ENCODE results near the gene HSF2.
"Not testable (repeated sequence)": the region's sequence is repeated elsewhere in the genome, so short reads cannot be mapped to it uniquely, and the experiment has no call there.

The HSF2 gene

GRCh38 chr6:122452509-122452908, 53.1 kb downstream of the HSF2 start:
- Histone ChIP-seq H3K9me3 (ENCODE audit: severe bottlenecking) (no peaks in the 10 kb centered on the region), H3K36me3 (ENCODE audit: low read depth) (peaks cover 97% of the 10 kb centered on the region), H3K27ac (ENCODE audit: poor library complexity, severe bottlenecking) (no peak overlapping the region), H3K27me3 (ENCODE audit: insufficient read depth, poor library complexity, severe bottlenecking) (no peaks in the 10 kb centered on the region), H3K4me3 (ENCODE audit: severe bottlenecking) (no peak overlapping the region), H3K4me1 (ENCODE audit: insufficient read depth, poor library complexity, severe bottlenecking) (no peaks in the 10 kb centered on the region)
- no peak for TF ChIP-seq CTCF (IDR thresholded peaks at IDR 0.05; ENCODE audit: poor library complexity, severe bottlenecking)
- DNase-seq (ENCODE audit: low spot score): no peak
- no peak for ATAC-seq (ENCODE audit: low read depth)

- ATAC-seq (ENCODE audit: low read depth) (no peak), DNase-seq (ENCODE audit: low spot score) (no peak)
- H3K36me3 ChIP-seq (ENCODE audit: low read depth): peaks cover 95% of the 10 kb centered on the region
- H3K27ac ChIP-seq (ENCODE audit: poor library complexity, severe bottlenecking): no peak overlapping the region
- peaks cover 6% of the 10 kb centered on the region for H3K4me1 ChIP-seq (ENCODE audit: insufficient read depth, poor library complexity, severe bottlenecking)
- TF ChIP-seq CTCF (IDR thresholded peaks at IDR 0.05; ENCODE audit: poor library complexity, severe bottlenecking): no peak
- H3K27me3 ChIP-seq (ENCODE audit: insufficient read depth, poor library complexity, severe bottlenecking): no peaks in the 10 kb centered on the region
- no peak overlapping the region for H3K4me3 ChIP-seq (ENCODE audit: severe bottlenecking)
- H3K9me3 ChIP-seq (ENCODE audit: severe bottlenecking): no peaks in the 10 kb centered on the region
These were observed 55.2 kb downstream of the HSF2 start for GRCh38 chr6:122454673-122455072.

- not testable (repeated sequence) for ATAC-seq (ENCODE audit: low read depth); H3K27me3 ChIP-seq (ENCODE audit: insufficient read depth, poor library complexity, severe bottlenecking)
- peaks cover 91% of the 10 kb centered on the region for H3K36me3 ChIP-seq (ENCODE audit: low read depth)
These were observed 55.7 kb downstream of the HSF2 start for GRCh38 chr6:122455116-122455515.

GRCh38 chr6:122458087-122458486, 58.6 kb downstream of the HSF2 start:
- Histone ChIP-seq H3K27me3 (ENCODE audit: insufficient read depth, poor library complexity, severe bottlenecking) (no peaks in the 10 kb centered on the region), H3K4me3 (ENCODE audit: severe bottlenecking) (no peak overlapping the region), H3K27ac (ENCODE audit: poor library complexity, severe bottlenecking) (no peak overlapping the region), H3K4me1 (ENCODE audit: insufficient read depth, poor library complexity, severe bottlenecking) (peaks cover 10% of the 10 kb centered on the region), H3K9me3 (ENCODE audit: severe bottlenecking) (no peaks in the 10 kb centered on the region), H3K36me3 (ENCODE audit: low read depth) (peaks cover 68% of the 10 kb centered on the region)
- ATAC-seq (ENCODE audit: low read depth) (no peak), DNase-seq (ENCODE audit: low spot score) (no peak)
- no peak for TF ChIP-seq CTCF (IDR thresholded peaks at IDR 0.05; ENCODE audit: poor library complexity, severe bottlenecking)

More at GRCh38 chr6:122455116-122455515, 55.7 kb downstream of the HSF2 start:
- H3K9me3 ChIP-seq (ENCODE audit: severe bottlenecking); H3K4me1 ChIP-seq (ENCODE audit: insufficient read depth, poor library complexity, severe bottlenecking); H3K4me3 ChIP-seq (ENCODE audit: severe bottlenecking); H3K27ac ChIP-seq (ENCODE audit: poor library complexity, severe bottlenecking); DNase-seq (ENCODE audit: low spot score): not testable (repeated sequence)

GRCh38 chr6:122459240-122459639, 59.8 kb downstream of the HSF2 start:
- no peak for TF ChIP-seq CTCF (IDR thresholded peaks at IDR 0.05; ENCODE audit: poor library complexity, severe bottlenecking)
- DNase-seq (ENCODE audit: low spot score): no peak
- H3K27me3 ChIP-seq (ENCODE audit: insufficient read depth, poor library complexity, severe bottlenecking): no peaks in the 10 kb centered on the region
- H3K9me3 ChIP-seq (ENCODE audit: severe bottlenecking): no peaks in the 10 kb centered on the region
- H3K4me1 ChIP-seq (ENCODE audit: insufficient read depth, poor library complexity, severe bottlenecking): peaks cover 13% of the 10 kb centered on the region
- H3K27ac ChIP-seq (ENCODE audit: poor library complexity, severe bottlenecking): no peak overlapping the region
- H3K36me3 ChIP-seq (ENCODE audit: low read depth): peaks cover 68% of the 10 kb centered on the region
- ATAC-seq (ENCODE audit: low read depth): no peak
- H3K4me3 ChIP-seq (ENCODE audit: severe bottlenecking): no peak overlapping the region

GRCh38 chr6:122459865-122460416, 60.5 kb downstream of the HSF2 start:
- H3K27ac ChIP-seq (ENCODE audit: poor library complexity, severe bottlenecking); H3K9me3 ChIP-seq (ENCODE audit: severe bottlenecking); H3K4me3 ChIP-seq (ENCODE audit: severe bottlenecking); DNase-seq (ENCODE audit: low spot score); ATAC-seq (ENCODE audit: low read depth); H3K27me3 ChIP-seq (ENCODE audit: insufficient read depth, poor library complexity, severe bottlenecking): not testable (repeated sequence)
- Histone ChIP-seq H3K4me1 (ENCODE audit: insufficient read depth, poor library complexity, severe bottlenecking) (peaks cover 13% of the 10 kb centered on the region), H3K36me3 (ENCODE audit: low read depth) (peaks cover 68% of the 10 kb centered on the region)
